RWPE1 (cell line): ENCODE results near the gene SYNJ2.

Source experiments
- CTCF ChIA-PET: fragments of 350-600 bp; sonication (Branson Sonifier 250); formaldehyde crosslinking; extraction: SDS; loops from one replicate; lab custom pipeline; 2021; lab: Yijun Ruan, JAX
- POLR2A ChIA-PET: fragments of 400-600 bp; formaldehyde crosslinking; extraction: SDS; loops from one replicate; lab custom pipeline; 2020; ENCODE audit warnings: antibody characterized with exemption; ENCODE audit not compliant: low non-redundant PET; lab: Yijun Ruan, JAX
- DNase-seq: peaks from one replicate; pipeline ENCODE4 v3.0.0; 2012; ENCODE audit warnings: low spot score
- H3K27ac ChIP-seq: fragments of 450-650 bp; 2 replicates; pipeline ENCODE4 v1.5.1; 2017
- TF ChIP-seq, protein P1 (sequence below): fragments of 450-650 bp; conservative IDR thresholded peaks from 2 replicates; pipeline ENCODE4 v1.5.1; 2017; ENCODE audit warnings: low read depth, mild to moderate bottlenecking

SYNJ2 gene

DNA sequence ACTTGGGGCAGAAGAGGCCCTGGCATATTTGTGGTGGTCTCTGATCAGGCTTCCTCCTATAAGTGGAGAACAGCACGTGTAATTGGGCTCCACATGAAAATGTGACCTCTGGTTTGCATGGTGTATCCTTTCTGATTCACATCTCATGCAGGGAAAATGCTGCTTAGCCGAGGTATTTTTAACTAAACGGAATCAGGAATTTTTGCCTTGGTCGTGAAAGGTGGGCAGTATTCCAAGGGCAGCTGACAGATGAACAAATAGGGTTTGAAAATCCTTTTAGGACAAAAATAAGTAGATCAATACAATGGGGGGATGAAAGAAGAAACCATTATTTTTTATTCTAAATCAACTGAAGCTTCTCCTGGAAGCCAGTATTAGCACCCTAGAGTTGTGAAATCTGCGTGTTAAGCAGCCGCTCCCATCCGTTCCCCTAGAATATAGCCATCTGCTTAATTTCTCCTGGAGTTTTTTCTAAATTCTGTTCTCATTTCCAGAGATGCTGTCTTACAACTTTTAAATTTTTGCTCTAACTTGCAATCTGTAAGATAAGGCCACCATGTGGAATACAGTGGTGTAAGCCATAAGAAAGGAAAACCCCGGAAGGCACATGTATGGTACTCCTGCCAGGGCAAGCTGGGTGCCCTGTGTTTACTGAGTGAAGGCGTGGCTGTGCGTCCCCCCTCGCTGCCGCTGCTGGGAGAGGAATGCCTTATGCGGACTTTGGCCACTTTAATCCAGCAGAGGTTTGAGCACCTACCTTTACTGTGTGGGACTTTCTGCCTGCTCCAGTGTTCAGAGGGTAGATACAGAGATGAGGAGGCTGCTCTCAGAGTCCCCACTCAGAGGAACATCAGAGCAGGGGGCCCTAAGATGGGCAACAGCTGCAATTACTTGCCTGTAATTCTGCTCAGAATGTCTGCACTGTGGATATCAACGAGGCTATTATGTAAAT lies 52.4 kb downstream of the SYNJ2 start:
- ChIA-PET POLR2A (no interaction called here), CTCF (interaction anchor here (0.7 to 1.0 kb wide), 2 partner anchors 40 to 90 kb away, joined by 3 read pairs; no protein-coding TSS in a partner anchor)
- TF ChIP-seq, protein P1, sequence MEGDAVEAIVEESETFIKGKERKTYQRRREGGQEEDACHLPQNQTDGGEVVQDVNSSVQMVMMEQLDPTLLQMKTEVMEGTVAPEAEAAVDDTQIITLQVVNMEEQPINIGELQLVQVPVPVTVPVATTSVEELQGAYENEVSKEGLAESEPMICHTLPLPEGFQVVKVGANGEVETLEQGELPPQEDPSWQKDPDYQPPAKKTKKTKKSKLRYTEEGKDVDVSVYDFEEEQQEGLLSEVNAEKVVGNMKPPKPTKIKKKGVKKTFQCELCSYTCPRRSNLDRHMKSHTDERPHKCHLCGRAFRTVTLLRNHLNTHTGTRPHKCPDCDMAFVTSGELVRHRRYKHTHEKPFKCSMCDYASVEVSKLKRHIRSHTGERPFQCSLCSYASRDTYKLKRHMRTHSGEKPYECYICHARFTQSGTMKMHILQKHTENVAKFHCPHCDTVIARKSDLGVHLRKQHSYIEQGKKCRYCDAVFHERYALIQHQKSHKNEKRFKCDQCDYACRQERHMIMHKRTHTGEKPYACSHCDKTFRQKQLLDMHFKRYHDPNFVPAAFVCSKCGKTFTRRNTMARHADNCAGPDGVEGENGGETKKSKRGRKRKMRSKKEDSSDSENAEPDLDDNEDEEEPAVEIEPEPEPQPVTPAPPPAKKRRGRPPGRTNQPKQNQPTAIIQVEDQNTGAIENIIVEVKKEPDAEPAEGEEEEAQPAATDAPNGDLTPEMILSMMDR, result no peak
- H3K27ac ChIP-seq, result no peak overlapping the region
- no peak for DNase-seq

DNA sequence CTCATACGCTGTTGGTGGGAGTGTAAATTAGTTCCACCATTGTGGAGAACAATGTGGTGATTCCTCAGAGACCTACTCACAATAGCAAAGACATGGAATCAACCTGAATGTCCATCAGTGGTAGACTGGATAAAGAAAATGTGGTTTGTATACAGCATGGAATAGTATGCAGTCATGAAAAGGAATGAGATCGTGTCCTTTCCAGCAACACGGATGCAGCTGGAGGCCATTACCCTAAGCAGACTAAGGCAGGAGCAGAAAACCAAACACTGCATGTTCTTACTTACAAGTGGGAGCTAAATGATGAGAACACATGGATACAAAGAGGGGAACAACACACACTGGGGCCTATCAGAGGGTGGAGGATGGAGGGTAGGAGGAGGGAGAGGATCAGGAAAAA lies 54.6 kb downstream of the SYNJ2 start:
- ChIA-PET POLR2A (no interaction called here), CTCF (interaction anchor here (0.6 to 0.7 kb wide), 4 partner anchors 14 to 424 kb away, joined by 3 to 5 read pairs (median 4); no protein-coding TSS in a partner anchor)
- no peak overlapping the region for H3K27ac ChIP-seq
- no peak for DNase-seq
- TF ChIP-seq, protein P1, result no peak

DNA sequence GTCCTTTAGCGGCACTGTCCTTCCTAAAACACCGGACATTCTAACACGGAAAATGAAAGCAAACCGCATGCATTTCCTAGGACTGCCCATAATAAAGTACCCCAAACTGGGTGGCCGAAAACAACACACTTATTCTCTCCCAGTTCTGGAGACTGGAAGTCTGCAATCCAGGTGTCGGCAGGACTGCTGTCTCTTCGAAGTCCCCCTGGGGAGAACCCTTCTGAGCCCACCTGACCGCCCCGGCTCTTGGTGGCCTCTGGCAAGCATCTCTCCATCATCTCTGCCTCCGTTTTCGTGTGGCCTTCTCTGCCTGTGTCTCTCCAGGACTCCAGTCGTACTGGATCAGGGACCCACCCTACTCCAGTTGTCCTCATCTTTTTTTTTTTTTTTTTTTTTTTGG lies 55.4 kb downstream of the SYNJ2 start:
- no peak overlapping the region for H3K27ac ChIP-seq
- DNase-seq, result no peak
- POLR2A ChIA-PET, result no interaction called here
- CTCF ChIA-PET, result no interaction called here
- TF ChIP-seq, protein P1, result no peak

DNA sequence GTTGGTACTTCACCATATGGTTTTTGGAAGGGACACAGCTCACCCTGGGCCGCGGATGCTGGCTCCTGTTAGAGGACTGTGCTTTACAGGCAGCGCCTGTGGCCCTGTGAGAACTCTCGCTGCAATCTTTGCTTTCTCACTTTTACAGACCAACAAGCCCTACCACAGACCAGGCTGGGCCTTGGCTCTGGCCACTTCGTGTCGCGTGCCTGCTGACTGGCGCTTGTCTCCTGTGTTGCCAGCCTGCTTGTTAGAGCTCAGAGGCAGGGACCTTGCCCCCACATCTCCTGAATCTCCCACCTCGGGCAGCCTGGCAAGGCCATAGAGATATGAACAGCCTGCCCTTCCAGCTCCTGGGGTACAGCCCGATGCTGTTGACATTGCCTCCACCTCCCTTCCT lies 56.1 kb downstream of the SYNJ2 start:
- H3K27ac ChIP-seq, result no peak overlapping the region
- TF ChIP-seq, protein P1, result no peak
- no peak for DNase-seq
- ChIA-PET POLR2A (no interaction called here), CTCF (no interaction called here)

DNA sequence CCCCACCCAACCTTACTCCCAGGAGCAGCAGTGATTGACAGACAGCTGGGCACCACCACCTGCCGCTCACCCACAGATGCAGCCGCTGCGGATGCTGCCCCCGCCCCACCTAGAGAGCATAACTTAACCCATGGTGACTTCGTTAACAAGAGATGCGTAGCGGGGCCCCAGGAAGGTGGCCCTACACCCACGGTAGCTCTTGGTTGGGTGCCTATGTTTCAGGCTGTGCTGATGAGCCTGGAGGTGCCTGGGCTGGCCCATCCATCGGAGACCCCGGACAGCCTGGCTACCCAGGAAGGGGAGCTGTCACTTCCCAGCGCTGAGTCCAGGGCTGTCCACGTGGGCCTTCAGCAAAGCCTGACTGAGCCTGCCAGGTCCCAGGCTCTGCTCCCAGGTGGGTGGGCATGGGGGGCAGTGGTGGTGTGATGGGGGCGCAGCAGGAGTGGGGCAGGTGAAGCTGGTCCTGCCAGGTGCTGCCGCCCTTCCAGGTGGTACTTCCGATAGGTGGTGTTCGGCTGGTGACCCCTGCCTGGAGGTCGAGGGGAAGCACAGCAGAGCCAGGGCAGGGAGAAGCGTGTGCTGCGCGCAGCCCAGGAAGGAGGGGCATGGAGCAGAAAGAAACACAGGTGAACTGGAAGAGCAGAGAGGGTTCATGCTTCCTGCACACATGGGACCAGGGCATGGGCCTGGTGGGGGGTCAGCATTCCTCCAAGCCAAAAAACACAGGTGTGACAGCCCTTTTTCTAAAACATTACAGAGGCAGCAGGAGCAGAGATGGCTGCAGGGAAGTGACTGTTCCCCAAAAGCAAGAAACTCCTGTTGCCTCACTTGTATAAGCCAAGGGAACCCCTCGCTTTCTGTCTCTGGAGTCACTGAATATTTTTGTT lies 56.9 kb downstream of the SYNJ2 start:
- ChIA-PET POLR2A (interaction anchor here (0.6 kb wide), 1 partner anchor 30 kb away, joined by 7 read pairs; no protein-coding TSS in a partner anchor), CTCF (no interaction called here)
- peak overlapping the region; percentile 34; the same call in 1 of the 2 replicates for H3K27ac ChIP-seq
- TF ChIP-seq, protein P1, result no peak
- DNase-seq, result no peak

DNA sequence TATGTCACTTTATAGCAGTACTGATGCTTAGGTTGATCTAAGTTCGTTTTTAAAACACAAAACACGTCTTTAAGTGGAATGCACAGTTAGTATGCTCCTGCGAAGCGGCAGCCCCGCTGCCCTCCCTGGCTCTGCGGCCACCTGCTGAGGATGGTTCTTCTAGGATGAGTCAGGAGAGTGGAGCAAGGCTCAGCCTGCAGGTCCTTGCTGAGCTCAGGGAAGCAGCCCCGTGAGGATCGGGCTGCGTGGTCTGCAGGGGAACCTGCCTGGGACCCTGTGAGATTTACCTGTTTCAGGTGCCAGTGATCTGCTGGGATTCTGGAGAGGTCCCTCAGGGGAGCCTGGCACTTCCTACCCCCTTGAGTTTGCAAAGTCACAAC lies 57.5 kb downstream of the SYNJ2 start:
- ChIA-PET CTCF (no interaction called here), POLR2A (no interaction called here)
- DNase-seq, result no peak
- TF ChIP-seq, protein P1, result no peak
- peak overlapping the region; percentile 34 for H3K27ac ChIP-seq
